D341Med (cell line): ENCODE results near the gene ANKS1B.
"Not testable (repeated sequence)": the region's sequence is repeated elsewhere in the genome, so short reads cannot be mapped to it uniquely, and the experiment has no call there.

Source experiments
- DNase-seq: peaks from one replicate; pipeline ENCODE4 v3.0.0; 2012; ENCODE audit warnings: low spot score

The ANKS1B gene

DNA sequence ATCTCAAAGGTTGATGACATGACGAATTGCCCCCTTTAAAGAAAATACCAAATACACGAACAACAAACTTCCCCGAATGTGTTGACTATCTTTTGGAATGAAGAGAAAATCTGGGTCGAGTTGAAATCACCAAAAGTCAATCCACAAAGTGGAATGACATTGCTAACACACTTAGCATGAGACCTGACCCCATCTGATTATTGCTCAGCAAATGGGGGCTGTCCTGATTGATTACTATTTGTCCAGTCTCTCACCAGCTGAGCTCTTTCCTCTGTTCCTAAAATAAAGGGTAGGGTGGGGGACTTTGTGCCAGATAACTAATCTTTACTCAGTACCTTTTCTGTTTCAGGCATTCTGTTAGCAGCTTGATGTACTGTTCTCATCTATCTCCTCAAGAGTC lies 1116.2 kb downstream of the ANKS1B start:
- DNase-seq, result no peak

DNA sequence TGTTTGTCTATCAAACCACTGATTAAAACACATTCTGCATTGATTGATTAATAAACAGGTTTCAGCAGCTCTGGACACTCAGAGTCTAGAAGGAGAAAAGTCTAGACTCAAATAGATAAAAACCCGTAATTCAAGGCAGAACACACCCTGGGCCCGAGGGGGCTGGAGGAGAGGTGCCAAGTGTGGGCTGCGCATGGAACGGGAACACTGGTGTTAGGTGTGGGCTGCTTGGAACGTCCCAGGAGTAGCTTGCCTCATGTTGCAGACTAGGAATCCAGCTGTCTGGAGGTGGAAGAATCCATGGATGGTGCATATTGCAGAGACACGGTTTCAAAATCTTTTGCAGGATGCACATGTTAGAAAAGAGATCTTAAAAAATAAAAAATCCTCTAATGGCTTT lies 1116.7 kb downstream of the ANKS1B start:
- no peak for DNase-seq

DNA sequence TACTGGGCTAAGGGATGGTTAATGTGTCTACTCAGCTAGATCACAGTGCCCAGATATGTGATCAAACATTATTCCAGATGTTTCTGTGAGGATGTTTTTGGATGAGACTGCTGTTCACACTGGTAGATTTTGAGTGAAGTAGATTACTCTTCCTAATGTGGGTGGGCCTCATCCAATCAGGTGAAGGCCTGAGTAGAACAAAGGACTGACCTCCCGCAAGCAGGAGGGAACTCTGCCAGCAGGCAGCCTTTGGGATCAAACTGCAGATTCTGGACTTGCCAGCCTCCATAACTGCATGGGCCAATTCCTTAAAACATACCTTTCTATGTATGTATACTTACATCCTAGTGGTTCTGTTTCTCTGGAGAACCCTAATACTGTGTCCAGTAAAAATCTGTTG lies 1120.4 kb downstream of the ANKS1B start:
- DNase-seq, result no peak

DNA sequence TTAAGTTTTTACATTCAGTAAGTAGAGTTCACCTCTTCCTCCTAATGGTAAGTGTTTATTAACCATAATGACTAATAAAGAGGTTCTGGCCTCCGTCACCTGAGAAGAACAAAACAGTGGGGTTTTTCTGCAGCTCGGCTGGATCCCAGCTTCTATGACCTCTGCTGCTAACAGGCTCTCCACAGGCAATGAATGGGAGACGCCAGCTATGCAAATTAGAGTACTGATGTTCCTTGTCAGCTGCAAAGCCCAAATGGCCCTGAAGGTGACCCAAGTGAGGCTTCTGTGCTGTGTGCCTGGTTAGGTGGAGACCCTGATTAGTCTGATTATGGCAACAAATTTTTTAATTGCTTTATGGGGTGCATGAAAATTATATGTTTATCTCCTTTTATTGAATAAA lies 1121.6 kb downstream of the ANKS1B start:
- no peak for DNase-seq

DNA sequence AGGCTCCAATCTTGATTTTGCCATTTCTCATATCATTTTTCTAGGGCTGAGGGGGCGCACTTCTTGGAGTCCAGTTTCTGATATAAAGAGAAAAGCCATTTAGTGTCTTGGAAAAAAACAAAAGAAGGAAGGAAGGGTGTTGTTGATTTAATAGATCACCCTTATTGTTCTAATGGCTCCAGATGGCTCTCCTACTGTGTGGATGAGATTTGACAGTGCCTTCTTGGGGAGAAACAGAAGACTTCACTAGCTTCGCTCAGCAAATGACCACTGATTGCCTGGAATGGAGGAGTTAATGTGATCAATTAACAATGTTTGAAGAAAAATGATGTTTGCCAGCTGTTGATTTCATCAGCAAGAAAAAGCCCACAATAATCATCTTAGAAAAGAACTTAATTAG lies 1123.5 kb downstream of the ANKS1B start:
- no peak for DNase-seq

DNA sequence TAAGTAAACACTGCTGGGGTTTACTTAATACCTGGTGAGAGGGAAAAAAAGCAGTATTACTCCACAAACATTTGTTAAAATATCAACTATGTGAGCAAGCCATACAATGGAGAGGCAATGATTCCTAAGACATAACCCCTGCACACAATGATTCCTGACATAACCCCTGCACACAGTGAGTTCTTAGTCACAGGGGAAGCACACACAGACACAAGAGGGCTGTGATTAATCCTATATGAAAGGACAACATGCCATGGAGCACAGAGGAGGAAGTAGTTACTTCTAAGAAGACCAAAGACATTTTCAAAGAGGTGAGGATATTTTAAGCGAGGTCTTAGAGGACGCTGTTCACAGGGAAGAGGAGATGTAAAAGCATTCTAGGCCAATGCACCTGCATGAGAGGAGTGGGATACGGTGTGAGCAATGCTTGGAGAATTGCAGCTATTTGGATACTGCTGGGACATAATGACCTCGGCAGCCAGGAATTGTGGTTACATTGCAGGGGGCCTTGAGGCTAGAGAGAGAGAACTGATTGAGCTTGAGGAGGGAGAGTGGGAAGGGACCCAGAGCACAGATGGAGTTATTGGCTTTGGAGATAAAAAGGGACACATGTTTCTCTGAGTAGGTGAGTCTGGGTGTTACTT lies 1127.7 kb downstream of the ANKS1B start:
- DNase-seq, result no peak

DNA sequence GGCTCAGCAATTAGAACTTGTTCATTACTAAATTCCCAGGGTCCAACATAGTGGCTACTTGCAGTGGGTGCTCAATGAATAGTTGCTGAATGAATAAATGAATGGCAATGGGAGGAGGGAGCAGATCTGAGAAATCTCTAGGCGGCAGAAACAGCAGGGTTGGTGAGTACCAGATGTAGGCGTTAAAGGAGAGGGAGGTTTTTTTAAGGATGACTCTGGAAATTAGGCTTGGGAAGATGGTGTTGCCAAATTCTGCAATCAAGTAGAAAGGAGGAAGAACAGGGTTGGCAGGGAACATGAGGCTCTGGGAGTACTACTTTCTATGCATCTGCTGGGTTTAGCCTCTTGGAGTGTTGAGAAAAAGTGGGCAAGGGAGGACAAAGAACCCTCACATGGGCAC lies 1132.6 kb downstream of the ANKS1B start:
- DNase-seq, result no peak

DNA sequence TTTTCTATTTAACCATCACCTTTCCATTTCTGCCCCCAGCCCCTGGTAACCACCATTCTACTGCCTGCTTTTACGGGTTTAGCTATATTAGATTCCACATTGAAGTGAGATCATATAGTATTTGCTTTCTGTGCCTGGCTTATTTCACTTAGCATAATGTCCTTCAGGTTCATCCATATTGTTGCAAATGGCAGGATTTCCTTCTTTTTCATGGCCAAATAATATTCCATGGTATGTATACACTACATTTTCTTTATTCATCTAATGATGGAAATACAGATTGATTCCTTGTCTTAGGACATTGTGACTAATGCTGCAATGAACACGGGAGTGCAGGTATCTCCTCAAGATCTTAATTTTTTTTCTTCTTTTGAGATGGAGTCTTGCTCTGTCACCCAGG lies 1137.5 kb downstream of the ANKS1B start:
- no peak for DNase-seq

DNA sequence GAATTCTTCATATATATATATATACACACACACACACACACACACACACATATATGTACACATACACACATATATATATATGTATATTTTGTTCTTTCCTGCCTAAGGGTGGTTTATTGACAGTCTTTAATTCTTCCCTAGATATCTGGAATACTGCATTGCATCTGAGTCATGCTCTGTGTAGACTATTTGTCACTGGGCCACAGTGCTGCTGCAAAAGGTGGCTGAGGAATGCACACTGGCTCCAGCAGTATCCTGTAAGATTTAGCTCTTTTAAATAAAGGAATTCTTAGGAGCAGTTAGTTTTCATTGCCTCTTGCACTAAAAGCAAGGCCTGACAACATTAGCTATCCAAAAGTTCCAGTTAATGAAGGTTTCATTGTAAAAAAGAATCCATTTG lies 1138.8 kb downstream of the ANKS1B start:
- DNase-seq, result no peak

DNA sequence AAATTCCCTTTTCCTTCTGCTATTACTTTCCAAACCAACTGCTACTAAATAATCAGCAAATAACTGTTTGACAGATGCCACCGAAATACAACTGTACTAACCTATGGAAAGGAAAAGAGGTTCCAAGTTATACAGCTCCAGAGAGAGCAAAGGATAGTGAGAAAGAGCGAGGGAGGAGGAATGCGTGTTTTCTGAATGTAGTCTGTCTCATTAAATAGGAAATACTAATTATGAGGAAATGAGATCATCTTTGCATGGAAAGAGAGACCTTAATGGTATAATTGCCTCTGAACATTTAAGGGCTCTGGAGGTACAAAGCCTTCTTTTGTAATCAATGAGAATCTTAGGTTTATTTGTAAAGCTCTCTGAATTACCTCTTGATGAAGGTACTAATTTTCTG lies 1144.4 kb downstream of the ANKS1B start:
- no peak for DNase-seq

DNA sequence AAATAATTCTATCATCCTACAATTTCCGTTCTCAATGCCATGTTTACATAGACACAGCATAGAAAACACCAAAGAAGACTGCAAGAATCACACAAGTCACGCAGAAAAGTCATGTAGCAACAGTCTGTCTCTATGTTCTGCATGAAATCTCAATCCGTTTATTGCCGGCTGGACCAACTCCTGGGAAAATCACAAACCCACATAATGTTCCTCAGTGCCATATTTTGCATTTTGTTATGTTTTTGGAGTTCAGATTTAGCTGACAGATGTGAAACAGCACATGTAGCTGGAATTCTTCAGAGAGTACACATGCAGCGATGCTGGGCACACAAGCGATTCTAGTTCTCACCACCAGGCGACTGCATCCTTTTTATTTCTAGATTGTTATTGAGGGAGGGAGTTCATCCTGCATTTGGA lies 1146.5 kb downstream of the ANKS1B start:
- no peak for DNase-seq

DNA sequence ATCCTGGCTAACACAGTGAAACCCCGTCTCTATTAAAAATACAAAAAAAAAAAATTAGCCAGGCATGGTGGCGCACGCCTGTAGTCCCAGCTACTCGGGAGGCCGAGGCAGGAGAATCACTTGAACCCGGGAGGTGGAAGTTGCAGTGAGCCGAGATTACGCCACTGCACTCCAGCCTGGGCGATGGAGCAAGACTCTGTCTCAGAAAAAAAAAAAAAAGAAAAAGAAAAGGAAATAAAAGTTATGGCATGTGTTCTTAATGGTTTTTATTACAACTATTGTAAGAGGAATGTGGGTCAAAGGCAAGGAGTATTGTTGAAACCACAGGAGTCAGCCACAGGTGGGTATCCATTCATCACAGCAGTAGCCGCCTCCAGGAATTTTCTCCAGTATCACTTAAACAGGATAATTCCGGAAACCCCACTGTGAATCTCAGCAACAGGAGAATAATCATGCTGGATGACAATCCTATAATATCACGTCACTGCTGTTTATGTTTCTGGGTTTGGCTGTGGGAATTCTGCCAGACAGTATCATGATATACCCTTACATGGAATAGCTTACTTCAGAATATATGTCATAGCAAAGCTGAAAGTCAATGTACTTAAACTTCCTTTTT lies 1147.5 kb downstream of the ANKS1B start:
- DNase-seq, result not testable (repeated sequence)

DNA sequence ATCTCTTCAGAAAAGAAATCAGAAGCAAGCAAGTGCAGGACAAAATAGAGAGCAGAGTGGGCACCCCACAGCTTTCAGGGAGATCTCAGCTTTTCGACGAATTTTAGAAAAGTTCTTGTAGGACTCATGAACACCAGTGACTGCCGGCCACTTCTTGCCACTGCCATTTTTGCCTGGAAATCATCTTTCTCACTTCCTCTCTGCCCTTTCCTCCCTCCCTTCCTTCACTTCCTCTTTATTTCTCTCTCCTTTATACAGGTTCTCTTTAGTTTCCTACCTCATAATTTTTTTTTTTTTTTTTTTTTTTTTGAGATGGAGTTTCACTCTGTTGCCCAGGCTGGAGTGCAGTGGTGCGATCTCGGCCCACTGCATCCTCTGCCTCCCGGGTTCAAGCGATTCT lies 1154.1 kb downstream of the ANKS1B start:
- no peak for DNase-seq

DNA sequence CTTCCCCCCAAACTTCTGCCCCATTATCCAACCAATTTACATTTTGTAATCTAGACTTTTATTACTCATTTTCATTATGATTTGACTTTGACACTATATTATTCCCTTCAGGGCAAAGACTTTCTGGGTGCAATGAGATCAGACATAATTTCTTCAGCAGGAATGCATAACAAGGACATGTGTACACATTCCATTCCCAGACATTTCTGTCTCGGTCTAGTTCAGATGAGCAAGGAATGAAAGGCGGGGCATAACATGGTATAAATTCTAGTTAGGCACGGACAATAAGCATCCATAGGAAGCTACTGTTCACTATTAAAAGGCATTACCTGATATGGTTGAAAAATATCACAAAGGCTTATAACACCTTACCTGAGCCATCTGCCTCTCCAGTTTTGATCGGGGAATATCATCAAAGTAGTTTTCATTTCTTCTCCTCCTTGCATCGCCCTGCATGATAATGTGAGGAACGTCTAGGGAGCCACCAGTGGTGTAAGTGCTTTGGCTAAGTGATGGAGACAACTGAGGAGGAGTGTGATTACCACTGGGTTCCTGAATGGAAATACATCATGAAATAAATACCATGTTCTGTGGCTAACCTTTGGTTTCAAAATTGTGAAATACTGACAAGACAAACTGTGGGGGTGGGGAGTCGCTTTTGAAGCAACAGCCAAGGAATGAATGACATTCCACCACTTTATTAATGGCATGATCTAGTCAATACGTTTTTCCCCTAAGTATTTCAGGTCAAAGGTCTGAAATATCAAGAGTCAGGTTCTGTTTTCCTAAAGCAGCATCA lies 1155.7 kb downstream of the ANKS1B start:
- no peak for DNase-seq

DNA sequence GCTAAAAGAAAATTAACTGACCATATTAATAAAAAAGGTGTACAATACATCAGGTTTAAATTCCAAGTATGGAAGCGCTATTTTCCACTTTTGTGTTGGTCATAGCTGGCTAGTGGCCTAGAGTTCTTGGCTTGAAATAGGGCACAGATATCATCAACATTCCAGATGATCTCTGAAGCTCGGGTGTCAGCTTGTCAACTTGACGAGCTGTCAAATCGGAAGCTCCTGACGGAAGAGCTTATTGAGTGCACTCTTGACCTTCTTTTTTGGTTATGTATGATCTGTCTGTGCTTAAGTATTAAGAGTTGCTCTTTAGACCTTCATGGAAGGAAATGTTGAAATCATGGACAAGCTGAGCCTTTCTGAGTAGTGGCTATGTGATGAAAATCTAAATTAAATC lies 1161.7 kb downstream of the ANKS1B start:
- DNase-seq, result no peak

DNA sequence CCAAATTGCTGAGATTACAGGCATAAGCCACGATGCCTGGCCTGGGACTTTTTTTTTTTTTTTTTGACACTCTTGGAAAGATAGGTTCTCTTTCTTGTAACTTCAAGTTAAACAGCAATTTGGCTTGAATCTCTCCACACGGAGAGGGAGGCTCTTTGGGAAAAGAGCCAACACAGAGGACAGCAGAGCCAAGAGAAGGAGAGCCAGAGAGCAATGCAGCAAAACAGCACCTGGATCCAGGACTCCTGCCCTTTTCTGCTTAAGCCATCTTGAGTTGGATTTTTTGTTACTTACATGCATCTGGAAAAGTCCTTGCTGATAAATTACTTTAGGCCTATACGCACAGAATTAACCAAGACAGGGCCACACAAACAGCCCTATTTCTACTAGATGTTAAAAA lies 1162.9 kb downstream of the ANKS1B start:
- no peak for DNase-seq

DNA sequence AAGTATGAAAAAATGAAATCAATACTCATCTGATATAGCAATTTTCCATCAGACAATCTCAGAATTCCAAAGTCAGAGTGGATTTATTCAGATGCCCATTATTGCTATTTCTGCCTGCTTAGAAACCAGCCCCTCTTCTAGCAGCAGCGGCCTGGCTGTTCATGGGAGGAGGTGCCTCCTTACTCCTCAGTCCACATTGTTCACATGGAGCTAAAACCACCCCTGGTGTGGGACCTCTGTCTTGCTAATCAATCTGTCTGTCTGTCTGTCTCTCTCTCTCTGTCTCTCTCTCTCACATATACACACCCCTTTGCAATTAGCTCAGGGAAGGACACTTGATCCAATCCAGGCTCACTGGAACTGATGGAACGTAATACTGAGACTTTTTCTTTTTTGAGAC lies 1163.5 kb downstream of the ANKS1B start:
- no peak for DNase-seq

DNA sequence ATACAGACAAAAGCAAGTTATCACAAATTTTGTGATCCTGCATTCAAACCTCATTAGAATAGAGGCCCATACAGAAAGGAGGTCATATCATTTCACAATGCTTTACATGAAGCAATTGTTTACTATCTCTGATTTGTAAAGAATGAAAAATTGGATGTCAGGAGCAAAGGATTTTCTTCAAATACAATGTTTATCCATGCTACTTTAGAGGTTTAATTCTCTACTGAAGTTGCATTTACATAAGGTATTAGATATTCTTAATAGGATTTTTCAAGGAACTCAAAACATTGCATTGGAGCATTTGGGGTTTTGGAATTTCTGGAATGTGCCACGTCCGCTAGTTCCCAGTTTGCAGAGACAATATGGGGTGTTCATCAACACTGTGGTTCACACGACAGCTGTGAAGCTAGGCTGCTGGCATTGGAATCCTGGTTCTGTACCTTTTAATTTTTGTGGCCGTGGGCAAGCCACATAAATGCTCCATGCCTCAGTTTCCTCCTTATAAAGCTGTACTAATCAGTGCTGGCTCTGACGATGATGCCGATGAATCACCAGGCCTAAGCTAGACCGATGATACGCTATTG lies 1164.8 kb downstream of the ANKS1B start:
- no peak for DNase-seq

DNA sequence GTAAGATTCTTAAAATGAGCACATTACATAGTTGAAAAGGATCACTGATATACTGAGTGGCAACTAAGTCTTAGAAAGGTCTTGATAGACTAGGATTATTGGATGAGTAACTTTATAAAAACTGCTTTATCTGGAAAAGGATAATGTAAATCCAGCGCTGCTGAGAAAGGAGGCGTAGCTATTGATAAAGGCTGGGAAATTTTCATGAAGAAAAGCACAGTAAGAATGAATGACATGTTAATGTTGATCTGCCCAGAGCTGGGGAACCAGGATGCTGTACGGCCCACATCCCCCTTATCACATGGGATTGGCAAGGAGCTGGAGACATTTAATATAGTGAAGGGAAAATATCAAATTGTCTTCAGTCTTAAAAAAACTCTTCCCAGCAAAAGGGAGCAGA lies 1165.7 kb downstream of the ANKS1B start:
- no peak for DNase-seq

DNA sequence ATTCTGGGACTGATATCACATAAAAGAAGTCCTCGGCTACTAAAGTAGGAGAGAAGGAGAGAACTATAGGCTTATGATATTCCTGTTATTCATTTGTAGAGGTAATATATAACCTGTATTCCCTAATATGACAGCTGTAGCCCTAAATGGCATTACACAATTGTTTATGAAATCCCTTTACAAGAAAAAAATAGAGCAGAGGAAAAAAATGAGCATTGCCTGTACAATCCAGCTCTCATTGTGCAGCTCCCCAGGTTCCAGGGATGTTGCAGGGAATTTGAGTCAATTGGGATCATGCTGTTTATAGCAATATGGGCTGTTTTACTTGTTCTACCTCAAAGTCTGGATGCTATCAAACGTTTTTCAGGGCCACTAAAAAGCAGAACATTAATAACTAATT lies 1166.5 kb downstream of the ANKS1B start:
- DNase-seq, result no peak

DNA sequence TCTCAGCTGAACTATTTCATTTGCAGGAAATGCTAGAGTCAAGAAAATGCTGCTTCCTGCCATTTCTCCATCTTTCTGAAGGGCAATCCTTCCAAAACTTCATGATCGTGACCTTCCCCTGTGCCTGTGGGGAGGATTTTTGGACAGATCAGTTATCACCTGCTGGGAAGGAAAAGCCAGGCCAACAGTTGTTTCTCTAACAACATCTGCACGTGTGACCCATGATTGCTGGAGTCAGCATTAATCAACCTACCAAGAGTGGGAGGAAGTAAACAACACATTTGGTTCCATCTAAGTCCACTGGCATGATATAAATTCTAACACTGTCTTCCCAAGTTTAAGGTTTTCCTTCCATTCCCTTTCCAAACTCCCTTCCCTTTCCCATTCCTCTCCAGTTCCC lies 1167.0 kb downstream of the ANKS1B start:
- no peak for DNase-seq

DNA sequence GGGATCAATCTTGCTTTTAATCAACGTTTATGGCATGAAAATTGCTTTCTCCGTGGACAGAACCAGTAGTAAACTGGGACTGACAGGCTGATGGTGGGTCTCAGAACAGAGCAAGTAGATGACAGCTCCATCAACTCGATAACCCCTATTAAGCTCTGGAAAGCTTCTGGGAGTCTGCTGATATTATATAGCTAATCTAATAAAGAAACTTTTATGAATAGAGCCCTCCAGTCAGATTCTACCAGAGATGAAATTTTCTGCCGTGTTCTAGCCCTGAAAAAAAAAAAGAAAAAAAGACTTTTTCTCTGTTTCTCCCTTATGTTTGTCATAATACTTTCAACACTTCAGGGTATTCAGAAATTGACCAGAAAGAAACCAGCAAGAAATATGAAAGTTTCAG lies 1168.0 kb downstream of the ANKS1B start:
- no peak for DNase-seq

DNA sequence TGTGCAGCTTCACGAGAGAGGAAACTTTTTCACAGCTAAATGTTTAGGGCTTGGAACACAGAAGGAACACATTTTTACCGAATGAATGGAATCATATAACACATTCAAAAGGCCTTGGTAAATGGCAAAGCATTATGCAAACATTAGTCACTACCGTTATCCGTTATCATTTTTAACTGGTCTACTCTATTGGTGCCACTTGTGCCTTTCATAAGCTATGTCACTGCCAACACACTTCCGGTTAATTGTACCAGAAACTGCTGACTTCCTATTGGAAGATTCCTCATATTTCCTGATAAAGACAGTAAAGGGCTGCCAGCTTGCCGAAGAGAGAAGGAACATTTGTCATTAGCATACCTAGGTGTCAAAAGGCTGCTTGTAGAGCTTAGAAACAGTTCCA lies 1170.5 kb downstream of the ANKS1B start:
- no peak for DNase-seq
